SK-N-SH (cell line): Measurements from ENCODE around the gene SMIM20. TPM values are rescaled to one million over a fixed set of nuclear protein-coding genes. Genes with fewer than 3 reads are reported as not detected.

Experiments
- CTCF ChIA-PET: fragments of 300-600, 350-600 bp; formaldehyde crosslinking; extraction: SDS; loops from one replicate; lab custom pipeline; 2021; lab: Yijun Ruan, JAX
- POLR2A ChIA-PET: fragments of 350-600 bp; sonication (Branson Sonifier 250); formaldehyde crosslinking; extraction: SDS; loops from one replicate; lab custom pipeline; 2020; ENCODE audit warnings: antibody characterized with exemption, inconsistent platforms; lab: Yijun Ruan, JAX
- DNase-seq: peaks from one replicate; pipeline ENCODE4 v3.0.0; 2012
- H2AFZ ChIP-seq: fragments of 200-600 bp; sonication (generic); 2 replicates; pipeline ENCODE4 v1.8.1; 2016; ENCODE audit warnings: antibody characterized with exemption, mild to moderate bottlenecking, low read depth
- H3F3A ChIP-seq: fragments of 200-600 bp; sonication (generic); replicated peaks from 2 replicates; pipeline ENCODE3; 2016; ENCODE audit warnings: antibody characterized with exemption, mild to moderate bottlenecking; ENCODE audit not compliant: insufficient read depth
- H3K27ac ChIP-seq, 2 experiments: fragments of 200-500 bp in 1 of 2; fragments of 200-600 bp in 1 of 2; sonication (Bioruptor generic) in 1 of 2; sonication (generic), shearing (Covaris generic) in 1 of 2; 2 replicates each; pipeline versions ENCODE4 v1.5.1 to v1.6.1; 2014 to 2016; ENCODE audit warnings: low read depth in 2 of 2, inconsistent platforms in 1 of 2, low read length in 1 of 2, mild to moderate bottlenecking in 1 of 2, mixed read lengths in 1 of 2
- H3K27me3 ChIP-seq: fragments of 200-600 bp; sonication (generic), shearing (Covaris generic); 2 replicates; pipeline ENCODE4 v1.6.1; 2016; ENCODE audit warnings: mixed run types; ENCODE audit not compliant: insufficient read depth
- H3K36me3 ChIP-seq, 2 experiments: fragments of 200-500 bp in 1 of 2; fragments of 200-600 bp in 1 of 2; sonication (Bioruptor generic) in 1 of 2; sonication (generic) in 1 of 2; replicated peaks in 1 of 2; 2 replicates each; pipeline versions ENCODE3 to v1.5.1; 2014 to 2016; ENCODE audit warnings: low read length in 1 of 2, mild to moderate bottlenecking in 1 of 2; ENCODE audit not compliant: insufficient read depth in 2 of 2, control insufficient read depth in 1 of 2
- H3K4me1 ChIP-seq, 2 experiments: fragments of 200-500 bp in 1 of 2; fragments of 200-600 bp in 1 of 2; sonication (Bioruptor generic) in 1 of 2; sonication (generic), shearing (Covaris generic) in 1 of 2; 2 replicates each; pipeline versions ENCODE4 v1.5.1 to v1.6.1; 2014 to 2016; ENCODE audit warnings: low read depth in 1 of 2, low read length in 1 of 2, mixed run types in 1 of 2; ENCODE audit not compliant: insufficient read depth in 2 of 2, control insufficient read depth in 1 of 2
- H3K4me2 ChIP-seq: fragments of 200-600 bp; sonication (generic), shearing (Covaris generic); 2 replicates; pipeline ENCODE4 v1.6.1; 2017; ENCODE audit warnings: mixed run types
- H3K4me3 ChIP-seq, 2 experiments: fragments of 200-500 bp in 1 of 2; fragments of 200-600 bp in 1 of 2; sonication (Bioruptor generic) in 1 of 2; sonication (generic), shearing (Covaris generic) in 1 of 2; 2 replicates each; pipeline versions ENCODE4 v1.5.1 to v1.8.1; 2014 to 2016; ENCODE audit warnings: low read depth in 2 of 2, inconsistent platforms in 1 of 2, low read length in 1 of 2, mild to moderate bottlenecking in 1 of 2, mixed read lengths in 1 of 2, moderate library complexity in 1 of 2
- H3K79me2 ChIP-seq: fragments of 200-600 bp; sonication (generic); 2 replicates; pipeline ENCODE4 v1.8.1; 2017; ENCODE audit warnings: mild to moderate bottlenecking; ENCODE audit not compliant: insufficient read depth
- H3K9ac ChIP-seq: fragments of 200-600 bp; sonication (generic); 2 replicates; pipeline ENCODE4 v1.6.1; 2017; ENCODE audit warnings: mixed run types
- H3K9me2 ChIP-seq: fragments of 200-600 bp; sonication (generic); 2 replicates; pipeline ENCODE4 v1.6.1; 2017; ENCODE audit warnings: mixed run types
- H3K9me3 ChIP-seq: fragments of 200-600 bp; sonication (generic); 2 replicates; pipeline ENCODE4 v1.6.1; 2017; ENCODE audit warnings: mixed run types, mild to moderate bottlenecking, moderate library complexity
- H4K20me1 ChIP-seq: fragments of 200-600 bp; sonication (generic); 2 replicates; pipeline ENCODE4 v1.6.1; 2017; ENCODE audit warnings: mild to moderate bottlenecking, mixed run types; ENCODE audit not compliant: insufficient read depth
- EZH2phosphoT487 ChIP-seq: fragments of 200-600 bp; sonication (generic); IDR thresholded peaks from 2 replicates; pipeline ENCODE4 v1.6.1; 2017; ENCODE audit warnings: low read depth, mixed run types, mild to moderate bottlenecking, antibody characterized with exemption, moderate library complexity, borderline replicate concordance
- FOXM1 ChIP-seq: IDR thresholded peaks from 2 replicates; pipeline ENCODE4 v1.4.0; 2012; ENCODE audit warnings: low read depth, mild to moderate bottlenecking
- GABPA ChIP-seq: IDR thresholded peaks from 2 replicates; pipeline ENCODE4 v1.4.0; 2012; ENCODE audit warnings: low read depth, mild to moderate bottlenecking
- GATA2 ChIP-seq: sonication (generic); formaldehyde crosslinking; IDR thresholded peaks from 2 replicates; pipeline ENCODE4 v1.5.0; 2020; ENCODE audit warnings: mild to moderate bottlenecking, missing genetic modification reagents
- JUND ChIP-seq: IDR thresholded peaks from 2 replicates; pipeline ENCODE4 v1.4.0; 2012
- MEF2A ChIP-seq: IDR thresholded peaks from 2 replicates; pipeline ENCODE4 v1.4.0; 2012; ENCODE audit warnings: low read depth, borderline replicate concordance
- NFIC ChIP-seq: IDR thresholded peaks from 2 replicates; pipeline ENCODE4 v1.4.0; 2012; ENCODE audit warnings: borderline replicate concordance
- POLR2AphosphoS5 ChIP-seq: IDR thresholded peaks from 2 replicates; pipeline ENCODE4 v1.6.1; 2012; ENCODE audit warnings: low read depth, low read length
- RAD21 ChIP-seq: IDR thresholded peaks from 2 replicates; pipeline ENCODE4 v1.6.1; 2012; ENCODE audit warnings: mild to moderate bottlenecking, low read length
- RFX5 ChIP-seq: IDR thresholded peaks from 2 replicates; pipeline ENCODE4 v1.6.1; 2012; ENCODE audit warnings: mild to moderate bottlenecking, improper control_type of control experiment, low read length
- RXRA ChIP-seq: IDR thresholded peaks from 2 replicates; pipeline ENCODE4 v1.4.0; 2012; ENCODE audit warnings: low read depth, mild to moderate bottlenecking, borderline replicate concordance
- SIN3A ChIP-seq: IDR thresholded peaks from 2 replicates; pipeline ENCODE4 v1.6.1; 2012; ENCODE audit warnings: low read depth, mild to moderate bottlenecking, low read length, moderate library complexity, borderline replicate concordance
- TCF12 ChIP-seq: IDR thresholded peaks from 2 replicates; pipeline ENCODE4 v1.4.0; 2012
- TEAD4 ChIP-seq: IDR thresholded peaks from 2 replicates; pipeline ENCODE4 v1.4.0; 2012; ENCODE audit warnings: mild to moderate bottlenecking, borderline replicate concordance; ENCODE audit not compliant: insufficient read depth
- USF1 ChIP-seq: IDR thresholded peaks from 2 replicates; pipeline ENCODE4 v1.4.0; 2012; ENCODE audit warnings: low read depth, borderline replicate concordance
- USF2 ChIP-seq: fragments of 150-350 bp; IDR thresholded peaks from 2 replicates; pipeline ENCODE4 v1.6.1; 2017; ENCODE audit warnings: antibody characterized with exemption, low read length, low read depth, borderline replicate concordance
- YY1 ChIP-seq: IDR thresholded peaks from 2 replicates; pipeline ENCODE4 v1.4.0; 2012; ENCODE audit warnings: low read depth, mild to moderate bottlenecking
- WGBS: methylation state at CpG from one replicate; pipeline ENCODE4 v1.1.6; 2017; ENCODE audit warnings: low lambda C conversion rate; 5-methylcytosine and 5-hydroxymethylcytosine counted together
- polyA plus RNA-seq, 3 experiments: library from polyadenylated mRNA; depleted of rRNA; stranded (reverse); fragments of >200 nt; gene quantifications; 2 replicates each; pipeline ENCODE4 v1.2.3, GENCODE V29; 2012
- TF ChIP-seq, protein P1 (sequence below): IDR thresholded peaks from 2 replicates; pipeline ENCODE4 v1.4.0; 2012; ENCODE audit warnings: low read depth, borderline replicate concordance
- TF ChIP-seq, protein P2 (sequence below): IDR thresholded peaks from 2 replicates; pipeline ENCODE4; 2012

The SMIM20 gene
- polyA plus RNA-seq, 1 of the 3 experiments (the other 2 are of a cell fraction), result 39.4 TPM

DNA sequence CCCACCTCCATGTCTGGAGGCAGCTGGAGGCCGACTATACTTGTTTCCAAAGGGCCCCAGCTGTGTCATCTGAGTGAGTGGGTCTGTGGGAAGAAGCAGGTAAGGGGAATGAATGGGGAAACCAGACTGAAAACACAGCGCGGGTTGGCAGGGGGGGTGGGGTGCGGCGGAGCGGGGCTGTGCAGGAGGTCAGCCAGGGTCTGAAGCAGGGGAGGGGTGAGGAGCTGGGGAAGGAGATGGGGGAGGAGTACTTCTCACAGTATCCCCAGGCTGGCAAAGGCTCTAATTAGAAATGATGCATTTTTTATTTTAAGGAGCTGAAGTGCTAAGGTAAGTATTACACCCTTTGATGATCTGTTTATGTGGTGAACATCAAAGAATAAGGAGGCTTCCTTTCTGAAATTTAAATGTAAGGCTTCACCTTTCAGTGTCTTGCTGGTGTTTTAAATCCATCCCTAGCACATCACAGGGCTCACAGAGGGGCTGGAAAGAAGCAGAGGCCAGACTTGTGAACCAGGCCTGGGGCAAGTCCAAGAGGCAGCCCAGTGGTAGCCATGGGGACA is 37.5 kb downstream of the SMIM20 start (continued):
- TF ChIP-seq, protein P1, sequence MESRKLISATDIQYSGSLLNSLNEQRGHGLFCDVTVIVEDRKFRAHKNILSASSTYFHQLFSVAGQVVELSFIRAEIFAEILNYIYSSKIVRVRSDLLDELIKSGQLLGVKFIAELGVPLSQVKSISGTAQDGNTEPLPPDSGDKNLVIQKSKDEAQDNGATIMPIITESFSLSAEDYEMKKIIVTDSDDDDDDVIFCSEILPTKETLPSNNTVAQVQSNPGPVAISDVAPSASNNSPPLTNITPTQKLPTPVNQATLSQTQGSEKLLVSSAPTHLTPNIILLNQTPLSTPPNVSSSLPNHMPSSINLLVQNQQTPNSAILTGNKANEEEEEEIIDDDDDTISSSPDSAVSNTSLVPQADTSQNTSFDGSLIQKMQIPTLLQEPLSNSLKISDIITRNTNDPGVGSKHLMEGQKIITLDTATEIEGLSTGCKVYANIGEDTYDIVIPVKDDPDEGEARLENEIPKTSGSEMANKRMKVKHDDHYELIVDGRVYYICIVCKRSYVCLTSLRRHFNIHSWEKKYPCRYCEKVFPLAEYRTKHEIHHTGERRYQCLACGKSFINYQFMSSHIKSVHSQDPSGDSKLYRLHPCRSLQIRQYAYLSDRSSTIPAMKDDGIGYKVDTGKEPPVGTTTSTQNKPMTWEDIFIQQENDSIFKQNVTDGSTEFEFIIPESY, result no peak
- no peak for TF ChIP-seq NFIC

DNA sequence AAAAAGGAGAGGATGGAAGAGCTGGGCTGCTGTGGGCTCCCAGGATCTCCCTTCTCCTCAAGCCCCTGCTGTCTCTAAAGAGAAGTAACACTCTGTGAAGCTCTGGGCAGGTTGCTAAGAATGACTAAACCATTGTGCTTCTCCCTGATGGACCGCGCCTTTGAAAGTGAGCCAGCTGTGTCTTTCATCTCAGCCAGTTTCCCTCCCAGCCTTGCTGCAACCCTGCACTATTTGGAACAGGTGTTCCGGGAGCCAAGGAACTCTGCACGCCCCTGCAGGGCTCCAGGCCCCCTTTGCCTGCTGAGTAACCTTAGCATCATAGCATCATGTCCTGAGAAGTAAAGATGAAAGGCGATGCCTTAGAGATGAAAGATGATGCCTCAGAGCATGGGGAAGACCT is 39.7 kb downstream of the SMIM20 start:
- Histone ChIP-seq H3K36me3 (no peaks in the 10 kb centered on the region), H3K79me2 (no peaks in the 10 kb centered on the region), H3K9me2 (no peaks in the 10 kb centered on the region), H2AFZ (no peak overlapping the region), H3F3A (no peaks in the 10 kb centered on the region), H3K4me3 (no peak overlapping the region), H3K4me1 (peaks cover 0 to 17% of the 10 kb centered on the region in 2 experiments; a peak in 2 of 4 replicates), H3K9ac (no peak overlapping the region), H4K20me1 (no peaks in the 10 kb centered on the region), H3K4me2 (no peak overlapping the region), H3K27ac (no peak overlapping the region), H3K9me3 (no peaks in the 10 kb centered on the region), H3K27me3 (no peaks in the 10 kb centered on the region; the same call in 1 of the 2 replicates)
- ChIA-PET POLR2A (no interaction called here), CTCF (no interaction called here)
- TF ChIP-seq EZH2phosphoT487 (no peak), TCF12 (no peak), MEF2A (no peak), RXRA (no peak), SIN3A (no peak), RAD21 (no peak), FOXM1 (no peak), USF1 (no peak), NFIC (no peak)
- 76% methylated on average over 5 of the region's 5 CpGs for WGBS
- DNase-seq, result no peak

- Histone ChIP-seq H3K9ac (no peak overlapping the region), H3K4me1 (peaks cover 0 to 20% of the 10 kb centered on the region in 2 experiments; a peak in 2 of 4 replicates), H3K79me2 (no peaks in the 10 kb centered on the region), H4K20me1 (no peaks in the 10 kb centered on the region), H2AFZ (no peak overlapping the region), H3K4me3 (no peak overlapping the region), H3K9me2 (no peaks in the 10 kb centered on the region), H3K27ac (no peak overlapping the region), H3F3A (no peaks in the 10 kb centered on the region), H3K27me3 (no peaks in the 10 kb centered on the region; the same call in 1 of the 2 replicates), H3K4me2 (no peak overlapping the region), H3K9me3 (no peaks in the 10 kb centered on the region), H3K36me3 (no peaks in the 10 kb centered on the region)
- 77% methylated on average over 13 of the region's 14 CpGs for WGBS
- CTCF ChIA-PET, result interaction anchor here (1.2 to 1.8 kb wide), 3 partner anchors 10 to 97 kb away, joined by 3 to 4 read pairs (median 4); no protein-coding TSS in a partner anchor
- POLR2A ChIA-PET, result no interaction called here
- no peak for DNase-seq
- TF ChIP-seq RFX5, result no peak
- TF ChIP-seq FOXM1, result no peak
- no peak for TF ChIP-seq RAD21
- TF ChIP-seq, protein P1, result no peak
- no peak for TF ChIP-seq TCF12
- no peak for TF ChIP-seq POLR2AphosphoS5
- no peak for TF ChIP-seq YY1
- TF ChIP-seq JUND, result no peak
- TF ChIP-seq RXRA, result no peak
- TF ChIP-seq GABPA, result no peak
- TF ChIP-seq TEAD4, result no peak
- TF ChIP-seq, protein P2, sequence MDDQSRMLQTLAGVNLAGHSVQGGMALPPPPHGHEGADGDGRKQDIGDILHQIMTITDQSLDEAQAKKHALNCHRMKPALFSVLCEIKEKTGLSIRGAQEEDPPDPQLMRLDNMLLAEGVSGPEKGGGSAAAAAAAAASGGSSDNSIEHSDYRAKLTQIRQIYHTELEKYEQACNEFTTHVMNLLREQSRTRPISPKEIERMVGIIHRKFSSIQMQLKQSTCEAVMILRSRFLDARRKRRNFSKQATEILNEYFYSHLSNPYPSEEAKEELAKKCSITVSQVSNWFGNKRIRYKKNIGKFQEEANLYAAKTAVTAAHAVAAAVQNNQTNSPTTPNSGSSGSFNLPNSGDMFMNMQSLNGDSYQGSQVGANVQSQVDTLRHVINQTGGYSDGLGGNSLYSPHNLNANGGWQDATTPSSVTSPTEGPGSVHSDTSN, result no peak
- no peak for TF ChIP-seq GATA2 (CRISPR knock-in tag)
- TF ChIP-seq USF2, result no peak
These were observed 40.4 kb downstream of the SMIM20 start for GRCh38 chr4:25954293-25954904.
